Muscle of leg (tissue), 11 donors: ENCODE measurements around the gene NDUFB11. TPM values are rescaled to one million over a fixed set of nuclear protein-coding genes. Genes with fewer than 3 reads are reported as not detected.

Source experiments
- DNase-seq: peaks from one replicate; pipeline ENCODE4 v3.0.0; 2013
- H3K27ac ChIP-seq: one replicate; pipeline ENCODE4 v1.5.1; 2013; ENCODE audit warnings: mild to moderate bottlenecking, low read length, control low read depth
- H3K27me3 ChIP-seq: one replicate; pipeline ENCODE4 v1.6.1; 2013; ENCODE audit warnings: low read length; ENCODE audit not compliant: control insufficient read depth, insufficient read depth
- H3K36me3 ChIP-seq: one replicate; pipeline ENCODE4 v1.6.1; 2013; ENCODE audit warnings: low read length; ENCODE audit not compliant: control insufficient read depth, insufficient read depth
- H3K4me1 ChIP-seq: one replicate; pipeline ENCODE4 v1.6.1; 2013; ENCODE audit warnings: low read length; ENCODE audit not compliant: control insufficient read depth, insufficient read depth
- H3K4me3 ChIP-seq: one replicate; pipeline ENCODE4 v1.5.1; 2013; ENCODE audit warnings: low read length, control low read depth
- H3K9me3 ChIP-seq: replicated peaks from 2 replicates; pipeline ENCODE4 v1.6.1; 2013; ENCODE audit warnings: low read depth, low read length; ENCODE audit not compliant: control insufficient read depth
- WGBS: methylation state at CpG from one replicate; pipeline ENCODE4 v1.1.5; 2013; ENCODE audit warnings: missing lambda C conversion rate; ENCODE audit not compliant: insufficient coverage; 5-methylcytosine and 5-hydroxymethylcytosine counted together
- polyA plus RNA-seq, 8 donors: library from polyadenylated mRNA; unstranded; fragments of 120-200 nt; gene quantifications; one replicate each; pipeline versions ENCODE4 v1.2.1 to v1.2.3, GENCODE V29; 2013; ENCODE audit warnings: inconsistent platforms in 1 of 8, low replicate concordance in 1 of 8; ENCODE audit not compliant: insufficient read length in 8 of 8, insufficient read depth in 1 of 8
- total RNA-seq: library from RNA; stranded (reverse); fragments of 120-200 nt; gene quantifications from one replicate; pipeline ENCODE4 v1.2.4, GENCODE V29; 2013

Gene NDUFB11
- total and polyA plus RNA-seq, 9 donors = 96.9 to 117 (median 99.4) TPM

DNA sequence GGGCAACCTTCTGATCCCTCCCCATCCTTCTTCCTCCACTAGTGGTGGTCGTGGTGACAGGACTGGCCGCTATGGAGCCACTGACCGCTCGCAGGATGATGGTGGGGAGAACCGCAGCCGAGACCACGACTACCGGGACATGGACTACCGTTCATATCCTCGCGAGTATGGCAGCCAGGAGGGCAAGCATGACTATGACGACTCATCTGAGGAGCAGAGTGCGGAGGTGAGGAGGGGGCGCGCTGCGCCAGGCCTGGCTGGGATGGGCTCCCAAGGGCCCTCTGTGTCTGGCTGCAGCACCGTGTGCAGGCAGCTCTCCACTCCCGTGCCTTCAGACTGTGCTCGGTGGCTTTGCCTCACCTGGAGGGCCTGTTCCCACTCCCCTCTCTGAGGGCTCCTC is 24.8 kb upstream of the NDUFB11 start:
- WGBS = 90% methylated on average over 19 of the region's 19 CpGs
- Histone ChIP-seq H3K9me3 (peaks cover 2% of the 10 kb centered on the region), H3K27ac (no peak overlapping the region), H3K36me3 (peaks cover 52% of the 10 kb centered on the region), H3K27me3 (peaks cover 58% of the 10 kb centered on the region), H3K4me1 (peaks cover 3% of the 10 kb centered on the region), H3K4me3 (no peak overlapping the region)
- no peak for DNase-seq

- Histone ChIP-seq H3K4me1 (peaks cover 3% of the 10 kb centered on the region), H3K36me3 (peaks cover 48% of the 10 kb centered on the region), H3K4me3 (no peak overlapping the region), H3K9me3 (peaks cover 2% of the 10 kb centered on the region), H3K27me3 (peaks cover 55% of the 10 kb centered on the region), H3K27ac (no peak overlapping the region)
- 64% methylated on average over 5 of the region's 6 CpGs for WGBS
- no peak for DNase-seq
Observed at GRCh38 chrX:47168495-47169073, 24.1 kb upstream of the NDUFB11 start.

DNA sequence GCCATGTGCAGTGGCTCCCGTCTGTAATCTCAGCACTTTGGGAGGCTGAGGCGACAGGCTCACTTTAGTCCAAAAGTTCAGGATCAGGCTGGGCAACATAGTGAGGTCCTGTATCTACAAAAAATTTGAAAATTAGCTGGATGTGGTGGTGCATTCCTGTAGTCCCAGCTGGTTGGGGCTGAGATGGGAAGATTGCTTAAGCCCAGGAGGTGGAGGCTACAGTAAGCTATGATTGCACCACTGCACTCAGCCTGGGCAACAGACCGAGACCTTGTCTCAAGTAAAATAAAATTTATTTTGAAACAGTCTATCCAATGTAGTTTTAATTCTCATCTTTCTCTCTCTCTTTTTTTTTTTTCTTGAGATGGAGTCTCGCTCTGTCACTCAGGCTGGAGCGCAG is 21.6 kb upstream of the NDUFB11 start:
- 89% methylated on average over 2 of the region's 5 CpGs for WGBS
- Histone ChIP-seq H3K36me3 (peaks cover 26% of the 10 kb centered on the region), H3K27ac (no peak overlapping the region), H3K4me1 (peaks cover 3% of the 10 kb centered on the region), H3K27me3 (peaks cover 42% of the 10 kb centered on the region), H3K4me3 (no peak overlapping the region), H3K9me3 (peaks cover 2% of the 10 kb centered on the region)
- no peak for DNase-seq

GRCh38 chrX:47164420-47164819 is 19.9 kb upstream of the NDUFB11 start:
- Histone ChIP-seq H3K4me1 (no peaks in the 10 kb centered on the region), H3K9me3 (peaks cover 2% of the 10 kb centered on the region), H3K27me3 (peaks cover 28% of the 10 kb centered on the region), H3K4me3 (no peak overlapping the region), H3K36me3 (peaks cover 14% of the 10 kb centered on the region), H3K27ac (no peak overlapping the region)
- DNase-seq = no peak
- WGBS = no CpG with 5 or more reads among the region's 3 CpGs

DNA sequence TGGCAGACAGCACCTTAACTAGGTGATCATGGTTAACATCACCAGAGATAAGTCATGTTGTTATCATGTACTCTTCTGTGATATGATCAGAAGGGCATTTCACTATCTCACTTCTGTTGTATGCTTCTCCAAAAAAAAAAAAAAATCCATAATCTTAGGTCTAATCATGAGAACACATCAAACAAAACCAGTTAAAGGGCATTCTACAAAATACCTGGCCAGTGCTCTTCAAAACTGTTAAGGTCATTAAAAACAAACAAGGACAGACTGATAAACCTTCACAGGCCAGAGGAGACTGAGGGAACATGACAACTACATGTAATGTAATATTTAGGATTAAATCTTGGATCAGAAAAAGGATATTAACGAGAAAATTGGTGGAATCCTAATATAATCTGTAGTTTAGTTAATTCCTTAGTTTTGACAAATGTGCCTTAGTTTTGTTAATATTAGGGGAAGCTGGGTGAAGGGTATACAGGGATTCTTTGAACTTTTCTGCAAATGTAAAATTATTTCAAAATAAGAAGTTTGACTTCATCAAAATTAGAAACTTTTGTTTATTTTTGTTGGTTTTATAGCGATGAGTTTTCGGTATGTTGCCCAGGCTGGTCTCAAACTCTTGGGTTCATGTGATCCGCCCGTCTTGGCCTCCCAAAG is 18.6 kb upstream of the NDUFB11 start:
- Histone ChIP-seq H3K4me1 (no peaks in the 10 kb centered on the region), H3K36me3 (peaks cover 9% of the 10 kb centered on the region), H3K27ac (no peak overlapping the region), H3K27me3 (peaks cover 18% of the 10 kb centered on the region), H3K9me3 (peaks cover 2% of the 10 kb centered on the region), H3K4me3 (no peak overlapping the region)
- WGBS = 90% methylated on average over 4 of the region's 5 CpGs
- DNase-seq = no peak

- 74% methylated on average over 3 of the region's 4 CpGs for WGBS
Observed at GRCh38 chrX:47160781-47161180, 16.3 kb upstream of the NDUFB11 start.

DNA sequence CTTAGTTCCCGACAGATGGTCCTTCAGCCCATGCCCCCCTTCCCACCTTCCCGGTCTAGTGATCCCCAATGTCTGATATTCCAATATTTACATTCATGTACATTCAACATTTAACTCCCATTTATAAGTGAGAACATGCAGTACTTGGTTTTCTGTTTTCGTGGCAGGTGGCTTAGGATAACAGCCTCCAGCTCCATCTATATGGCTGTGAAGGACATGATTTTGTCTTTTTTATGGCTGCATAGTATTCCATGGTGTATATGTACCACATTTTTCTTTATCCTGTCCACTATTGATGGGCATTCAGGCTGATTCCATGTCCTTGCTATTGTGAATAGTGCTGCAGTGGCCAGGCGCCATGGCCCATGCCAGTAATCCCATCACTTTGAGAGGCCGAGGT is 14.3 kb upstream of the NDUFB11 start:
- no peak for DNase-seq
- H3K9me3 ChIP-seq = no peaks in the 10 kb centered on the region
- H3K4me3 ChIP-seq = no peak overlapping the region
- H3K4me1 ChIP-seq = no peaks in the 10 kb centered on the region
- peaks cover 22% of the 10 kb centered on the region for H3K36me3 ChIP-seq
- H3K27me3 ChIP-seq = peaks cover 29% of the 10 kb centered on the region
- no peak overlapping the region for H3K27ac ChIP-seq
- 100% methylated on average over 3 of the region's 5 CpGs for WGBS

More at GRCh38 chrX:47160781-47161180, 16.3 kb upstream of the NDUFB11 start:
- DNase-seq = no peak
- H3K36me3 ChIP-seq = peaks cover 21% of the 10 kb centered on the region
- no peak overlapping the region for H3K4me3 ChIP-seq
- H3K27me3 ChIP-seq = peaks cover 23% of the 10 kb centered on the region
- no peak overlapping the region for H3K27ac ChIP-seq
- no peaks in the 10 kb centered on the region for H3K4me1 ChIP-seq
- H3K9me3 ChIP-seq = peaks cover 2% of the 10 kb centered on the region

DNA sequence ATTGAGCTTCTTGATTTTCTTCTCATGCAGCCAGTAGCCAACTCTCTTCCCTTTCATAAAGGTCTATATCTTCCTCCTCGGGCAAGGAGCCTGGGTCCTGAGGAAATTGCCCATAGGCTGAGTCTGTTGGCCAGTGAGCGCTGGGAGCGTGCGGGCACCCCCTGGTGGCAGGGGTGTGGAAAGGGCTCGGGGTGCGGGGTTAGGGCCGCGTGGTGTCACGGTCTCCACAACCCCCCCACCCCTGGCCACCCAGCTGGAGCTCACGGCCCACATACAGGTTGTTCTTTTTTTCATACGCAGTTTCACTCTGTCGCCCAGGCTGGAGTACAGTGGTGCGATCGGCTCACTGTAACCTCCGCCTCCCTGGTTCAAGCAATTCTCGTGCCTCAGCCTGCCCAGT is 13.6 kb upstream of the NDUFB11 start:
- no peak for DNase-seq
- H3K36me3 ChIP-seq = peaks cover 22% of the 10 kb centered on the region
- H3K9me3 ChIP-seq = no peaks in the 10 kb centered on the region
- H3K27ac ChIP-seq = no peak overlapping the region
- no peaks in the 10 kb centered on the region for H3K4me1 ChIP-seq
- peaks cover 31% of the 10 kb centered on the region for H3K27me3 ChIP-seq
- no peak overlapping the region for H3K4me3 ChIP-seq
- WGBS = 98% methylated on average over 7 of the region's 16 CpGs

GRCh38 chrX:47156611-47157520 is 12.4 kb upstream of the NDUFB11 start:
- Histone ChIP-seq H3K4me3 (no peak overlapping the region), H3K9me3 (no peaks in the 10 kb centered on the region), H3K27ac (no peak overlapping the region), H3K27me3 (peaks cover 30% of the 10 kb centered on the region), H3K4me1 (no peaks in the 10 kb centered on the region), H3K36me3 (peaks cover 26% of the 10 kb centered on the region)
- 90% methylated on average over 26 of the region's 26 CpGs for WGBS
- no peak for DNase-seq

DNA sequence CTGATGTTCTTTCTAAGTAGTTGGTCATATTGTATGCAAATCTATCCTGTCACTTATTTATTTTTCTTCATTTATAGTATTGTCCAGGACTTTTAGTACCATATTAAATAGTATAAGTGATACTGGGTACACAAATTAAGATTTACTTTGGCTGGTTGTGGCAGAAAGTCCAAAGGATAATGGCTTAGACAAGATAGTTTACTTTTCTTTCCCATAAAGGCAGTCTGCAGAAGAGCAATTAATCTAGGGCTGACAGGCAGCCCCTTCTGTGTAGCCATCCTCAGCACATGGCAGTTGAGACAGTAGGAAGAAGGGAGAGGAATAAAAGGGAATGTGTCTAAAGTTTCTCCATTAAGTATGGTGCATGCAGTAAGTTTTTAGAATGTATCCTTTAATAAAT is 6.9 kb upstream of the NDUFB11 start:
- Histone ChIP-seq H3K36me3 (peaks cover 15% of the 10 kb centered on the region), H3K4me1 (peaks cover 7% of the 10 kb centered on the region), H3K27me3 (peaks cover 37% of the 10 kb centered on the region), H3K9me3 (peaks cover 10% of the 10 kb centered on the region), H3K4me3 (no peak overlapping the region), H3K27ac (no peak overlapping the region)
- no peak for DNase-seq
